ENCODE data around the gene C6orf58.
"Not testable (repeated sequence)": the region's sequence is repeated elsewhere in the genome, so short reads cannot be mapped to it uniquely, and the experiment has no call there.

C6orf58 gene

DNA sequence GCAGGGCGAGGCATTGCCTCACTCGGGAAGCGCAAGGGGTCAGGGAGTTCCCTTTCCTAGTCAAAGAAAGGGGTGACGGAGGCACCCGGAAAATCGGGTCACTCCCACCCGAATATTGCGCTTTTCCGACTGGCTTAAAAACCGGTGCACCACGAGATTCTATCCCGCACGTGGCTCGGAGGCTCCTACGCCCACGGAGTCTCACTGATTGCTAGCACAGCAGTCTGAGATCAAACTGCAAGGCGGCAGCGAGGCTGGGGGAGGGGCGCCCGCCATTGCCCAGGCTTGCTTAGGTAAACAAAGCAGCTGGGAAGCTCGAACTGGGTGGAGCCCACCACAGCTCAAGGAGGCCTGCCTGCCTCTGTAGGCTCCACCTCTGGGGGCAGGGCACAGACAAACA is 16.5 kb downstream of the C6orf58 start:
- DNase-seq = not testable (repeated sequence)

DNA sequence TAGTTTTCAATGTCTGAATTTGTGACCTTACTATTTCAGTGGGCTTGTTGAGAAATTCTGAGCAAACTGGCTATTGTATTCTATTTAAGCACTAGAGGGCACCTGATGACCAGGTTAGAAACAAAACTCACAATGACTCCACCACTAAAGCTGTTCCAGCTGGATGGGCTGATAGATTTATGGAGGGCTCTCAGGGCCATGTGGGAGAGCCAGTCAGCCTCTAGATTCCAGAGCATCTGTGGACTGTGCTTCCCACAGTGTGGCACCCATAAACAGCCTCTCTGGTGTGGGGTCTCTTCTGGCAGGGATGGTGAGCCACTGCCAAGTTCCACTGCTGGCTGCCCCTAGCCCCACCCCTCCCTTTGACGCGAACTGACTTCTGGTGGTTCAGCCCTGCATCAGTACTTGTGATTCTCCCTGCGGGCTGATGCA is 29.2 kb downstream of the C6orf58 start:
- no peak for DNase-seq

DNA sequence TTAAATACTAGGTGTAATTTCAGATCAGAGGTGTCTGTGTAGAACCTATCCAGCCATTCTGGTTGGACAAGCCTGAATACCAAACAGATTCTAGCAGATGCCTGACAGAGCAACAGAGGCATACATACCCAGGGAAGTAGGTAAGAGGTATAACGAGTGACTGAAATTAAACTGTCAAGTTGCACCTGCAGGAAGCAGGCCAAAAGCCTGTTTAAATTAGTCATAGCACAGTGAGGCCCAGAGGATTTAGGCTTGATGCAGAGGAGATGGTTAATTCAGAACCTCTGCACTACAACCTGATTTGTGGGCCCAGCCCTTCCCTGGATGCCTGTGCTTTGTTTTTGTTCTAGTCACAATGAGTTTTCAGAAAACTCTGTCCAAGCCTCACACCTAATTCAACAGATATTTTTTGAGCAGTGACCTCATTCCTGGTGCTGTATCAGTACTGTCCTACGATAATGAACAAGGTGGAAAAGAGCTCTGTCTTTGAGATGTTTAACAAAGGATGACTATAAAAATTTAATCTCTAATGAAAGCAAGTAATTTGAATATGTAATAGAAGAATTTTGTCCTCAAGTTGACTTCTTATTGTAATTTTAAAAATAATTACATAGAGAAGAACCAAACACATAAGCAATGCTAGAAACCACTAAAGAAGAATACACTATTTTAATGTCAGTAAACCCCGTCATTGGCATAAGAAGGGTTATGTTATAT is 31.7 kb downstream of the C6orf58 start:
- no peak for DNase-seq

GRCh38 chr6:127618729-127619128 is 41.8 kb downstream of the C6orf58 start:
- DNase-seq = no peak

DNA sequence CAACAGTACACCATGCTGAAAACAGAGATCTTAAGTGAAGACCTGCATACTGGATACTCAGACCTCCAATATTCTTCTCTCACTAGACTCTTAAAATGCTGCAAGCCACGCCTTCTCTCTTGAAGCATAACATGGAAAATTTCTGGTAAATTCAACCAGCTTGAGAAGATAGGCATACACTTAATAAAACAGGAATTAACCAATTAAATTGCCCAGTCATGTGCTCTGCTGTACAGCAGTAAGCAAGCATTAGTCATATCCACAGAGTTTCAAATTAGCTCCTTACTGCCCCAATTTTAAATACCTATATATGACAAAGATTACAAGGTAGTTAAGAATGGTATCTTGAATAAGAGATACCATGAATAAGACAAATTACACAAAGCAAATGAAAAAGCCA is 53.8 kb downstream of the C6orf58 start:
- no peak for DNase-seq

- no peak for DNase-seq
These were observed 57.2 kb downstream of the C6orf58 start for GRCh38 chr6:127634178-127634577.

DNA sequence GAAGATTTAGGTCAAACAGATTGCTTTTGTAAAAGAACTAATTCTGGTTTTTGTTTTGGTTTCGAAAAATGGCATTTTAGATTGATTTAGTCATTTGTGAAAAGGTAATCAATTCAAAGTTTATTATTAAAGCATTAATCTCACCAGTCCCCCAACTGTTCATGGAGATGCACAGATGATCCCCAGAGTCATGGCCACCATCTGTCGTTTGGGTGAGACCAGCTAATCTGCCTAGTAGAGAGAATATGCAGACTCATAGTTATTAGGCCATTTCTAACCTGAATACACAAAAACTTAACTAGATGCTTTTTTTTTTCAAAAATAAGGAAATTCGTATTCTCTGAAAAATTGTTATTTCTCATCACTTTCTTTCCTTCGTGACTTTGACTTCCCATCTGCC is 58.1 kb downstream of the C6orf58 start:
- DNase-seq = no peak

- no peak for DNase-seq
These were observed 60.9 kb downstream of the C6orf58 start for GRCh38 chr6:127637830-127638409.

Measured in NCI-H187 (cell line).